SK-N-SH (cell line): ENCODE data around the gene LSM10.

Source experiments
- CHD2 ChIP-seq: fragments of 150-350 bp; IDR thresholded peaks from 2 replicates; pipeline ENCODE4 v1.6.1; 2018; ENCODE audit warnings: low read length; ENCODE audit not compliant: partially characterized antibody
- EP300 ChIP-seq, 2 experiments: IDR thresholded peaks; 2 replicates each; pipeline versions ENCODE4 v1.4.0 to v1.6.1; 2012; ENCODE audit warnings: borderline replicate concordance in 1 of 2, low read depth in 1 of 2, low read length in 1 of 2
- GABPA ChIP-seq: IDR thresholded peaks from 2 replicates; pipeline ENCODE4 v1.4.0; 2012; ENCODE audit warnings: low read depth, mild to moderate bottlenecking
- JUND ChIP-seq: IDR thresholded peaks from 2 replicates; pipeline ENCODE4 v1.4.0; 2012
- MXI1 ChIP-seq: IDR thresholded peaks from 2 replicates; pipeline ENCODE4 v1.6.1; 2012; ENCODE audit warnings: mild to moderate bottlenecking, low read depth, low read length, improper control_type of control experiment
- SMC3 ChIP-seq: IDR thresholded peaks from 2 replicates; pipeline ENCODE4 v1.6.1; 2012; ENCODE audit warnings: low read depth, low read length, improper control_type of control experiment
- TEAD4 ChIP-seq: IDR thresholded peaks from 2 replicates; pipeline ENCODE4 v1.4.0; 2012; ENCODE audit warnings: mild to moderate bottlenecking, borderline replicate concordance; ENCODE audit not compliant: insufficient read depth
- YY1 ChIP-seq: IDR thresholded peaks from 2 replicates; pipeline ENCODE4 v1.4.0; 2012; ENCODE audit warnings: low read depth, mild to moderate bottlenecking
- TF ChIP-seq, protein P1 (sequence below): fragments of 200-600 bp; sonication (generic); IDR thresholded peaks from 2 replicates; pipeline ENCODE4 v1.6.1; 2017; ENCODE audit warnings: antibody characterized with exemption, mild to moderate bottlenecking, moderate library complexity
- TF ChIP-seq, protein P2 (sequence below): IDR thresholded peaks from 2 replicates; pipeline ENCODE4; 2012
- TF ChIP-seq, protein P3 (sequence below): IDR thresholded peaks from 2 replicates; pipeline ENCODE4 v1.6.1; 2012; ENCODE audit warnings: mild to moderate bottlenecking, low read depth, low read length, moderate library complexity

DNA sequence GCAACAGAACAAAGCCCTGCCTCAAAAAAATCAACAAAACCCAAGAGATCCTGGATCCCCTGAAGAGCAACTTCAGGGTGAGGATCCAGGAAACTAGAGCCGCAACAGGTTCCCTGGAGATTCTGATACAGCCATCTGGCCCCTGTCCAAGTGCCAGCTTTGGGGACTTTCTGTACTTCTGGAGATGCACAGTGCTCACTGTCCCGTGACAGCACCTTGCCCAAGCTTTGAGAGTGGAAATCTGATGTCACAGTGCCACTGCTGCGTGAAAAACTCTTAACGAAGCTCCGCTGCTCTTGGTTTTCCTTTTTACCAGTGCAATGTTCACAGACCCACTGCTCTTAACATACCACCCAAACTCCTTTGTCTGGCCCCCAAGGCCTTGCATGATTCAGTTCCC lies 38.3 kb downstream of the LSM10 start:
- TF ChIP-seq, protein P1, sequence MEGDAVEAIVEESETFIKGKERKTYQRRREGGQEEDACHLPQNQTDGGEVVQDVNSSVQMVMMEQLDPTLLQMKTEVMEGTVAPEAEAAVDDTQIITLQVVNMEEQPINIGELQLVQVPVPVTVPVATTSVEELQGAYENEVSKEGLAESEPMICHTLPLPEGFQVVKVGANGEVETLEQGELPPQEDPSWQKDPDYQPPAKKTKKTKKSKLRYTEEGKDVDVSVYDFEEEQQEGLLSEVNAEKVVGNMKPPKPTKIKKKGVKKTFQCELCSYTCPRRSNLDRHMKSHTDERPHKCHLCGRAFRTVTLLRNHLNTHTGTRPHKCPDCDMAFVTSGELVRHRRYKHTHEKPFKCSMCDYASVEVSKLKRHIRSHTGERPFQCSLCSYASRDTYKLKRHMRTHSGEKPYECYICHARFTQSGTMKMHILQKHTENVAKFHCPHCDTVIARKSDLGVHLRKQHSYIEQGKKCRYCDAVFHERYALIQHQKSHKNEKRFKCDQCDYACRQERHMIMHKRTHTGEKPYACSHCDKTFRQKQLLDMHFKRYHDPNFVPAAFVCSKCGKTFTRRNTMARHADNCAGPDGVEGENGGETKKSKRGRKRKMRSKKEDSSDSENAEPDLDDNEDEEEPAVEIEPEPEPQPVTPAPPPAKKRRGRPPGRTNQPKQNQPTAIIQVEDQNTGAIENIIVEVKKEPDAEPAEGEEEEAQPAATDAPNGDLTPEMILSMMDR = no peak
- TF ChIP-seq CHD2 (no peak), EP300 (IDR thresholded peaks at IDR 0.05; ENCODE audit: borderline replicate concordance in 1 of 2, low read depth in 1 of 2, low read length in 1 of 2) (no peak), GABPA (no peak), TEAD4 (no peak), SMC3 (no peak), YY1 (no peak), JUND (no peak), MXI1 (no peak)
- TF ChIP-seq, protein P2, sequence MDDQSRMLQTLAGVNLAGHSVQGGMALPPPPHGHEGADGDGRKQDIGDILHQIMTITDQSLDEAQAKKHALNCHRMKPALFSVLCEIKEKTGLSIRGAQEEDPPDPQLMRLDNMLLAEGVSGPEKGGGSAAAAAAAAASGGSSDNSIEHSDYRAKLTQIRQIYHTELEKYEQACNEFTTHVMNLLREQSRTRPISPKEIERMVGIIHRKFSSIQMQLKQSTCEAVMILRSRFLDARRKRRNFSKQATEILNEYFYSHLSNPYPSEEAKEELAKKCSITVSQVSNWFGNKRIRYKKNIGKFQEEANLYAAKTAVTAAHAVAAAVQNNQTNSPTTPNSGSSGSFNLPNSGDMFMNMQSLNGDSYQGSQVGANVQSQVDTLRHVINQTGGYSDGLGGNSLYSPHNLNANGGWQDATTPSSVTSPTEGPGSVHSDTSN = no peak
- TF ChIP-seq, protein P3, sequence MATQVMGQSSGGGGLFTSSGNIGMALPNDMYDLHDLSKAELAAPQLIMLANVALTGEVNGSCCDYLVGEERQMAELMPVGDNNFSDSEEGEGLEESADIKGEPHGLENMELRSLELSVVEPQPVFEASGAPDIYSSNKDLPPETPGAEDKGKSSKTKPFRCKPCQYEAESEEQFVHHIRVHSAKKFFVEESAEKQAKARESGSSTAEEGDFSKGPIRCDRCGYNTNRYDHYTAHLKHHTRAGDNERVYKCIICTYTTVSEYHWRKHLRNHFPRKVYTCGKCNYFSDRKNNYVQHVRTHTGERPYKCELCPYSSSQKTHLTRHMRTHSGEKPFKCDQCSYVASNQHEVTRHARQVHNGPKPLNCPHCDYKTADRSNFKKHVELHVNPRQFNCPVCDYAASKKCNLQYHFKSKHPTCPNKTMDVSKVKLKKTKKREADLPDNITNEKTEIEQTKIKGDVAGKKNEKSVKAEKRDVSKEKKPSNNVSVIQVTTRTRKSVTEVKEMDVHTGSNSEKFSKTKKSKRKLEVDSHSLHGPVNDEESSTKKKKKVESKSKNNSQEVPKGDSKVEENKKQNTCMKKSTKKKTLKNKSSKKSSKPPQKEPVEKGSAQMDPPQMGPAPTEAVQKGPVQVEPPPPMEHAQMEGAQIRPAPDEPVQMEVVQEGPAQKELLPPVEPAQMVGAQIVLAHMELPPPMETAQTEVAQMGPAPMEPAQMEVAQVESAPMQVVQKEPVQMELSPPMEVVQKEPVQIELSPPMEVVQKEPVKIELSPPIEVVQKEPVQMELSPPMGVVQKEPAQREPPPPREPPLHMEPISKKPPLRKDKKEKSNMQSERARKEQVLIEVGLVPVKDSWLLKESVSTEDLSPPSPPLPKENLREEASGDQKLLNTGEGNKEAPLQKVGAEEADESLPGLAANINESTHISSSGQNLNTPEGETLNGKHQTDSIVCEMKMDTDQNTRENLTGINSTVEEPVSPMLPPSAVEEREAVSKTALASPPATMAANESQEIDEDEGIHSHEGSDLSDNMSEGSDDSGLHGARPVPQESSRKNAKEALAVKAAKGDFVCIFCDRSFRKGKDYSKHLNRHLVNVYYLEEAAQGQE = no peak
